Activated naive CD8-positive, alpha-beta T cell treated with anti-CD3 and anti-CD28 coated beads for 36 hours (primary cell): ENCODE results near the gene ZNRF2. TPM values are rescaled to one million over a fixed set of nuclear protein-coding genes. Genes with fewer than 3 reads are reported as not detected.

Experiments used
- DNase-seq: peaks from one replicate; pipeline ENCODE4 v3.0.0; 2021
- H3K27ac Mint-ChIP-seq: one replicate; pipeline ENCODE4 v1.8.0; 2022; ENCODE audit warnings: mild to moderate bottlenecking, moderate library complexity, mixed read lengths
- H3K27me3 Mint-ChIP-seq: one replicate; pipeline ENCODE4 v1.8.0; 2022; ENCODE audit warnings: mild to moderate bottlenecking, mixed read lengths
- H3K36me3 Mint-ChIP-seq: one replicate; pipeline ENCODE4 v1.8.0; 2021; ENCODE audit warnings: mild to moderate bottlenecking, mixed read lengths
- H3K4me1 Mint-ChIP-seq: one replicate; pipeline ENCODE4 v1.8.0; 2021; ENCODE audit warnings: mixed read lengths
- H3K4me3 Mint-ChIP-seq: one replicate; pipeline ENCODE4 v1.8.0; 2022; ENCODE audit warnings: mild to moderate bottlenecking, moderate library complexity, mixed read lengths
- H3K9me3 Mint-ChIP-seq: one replicate; pipeline ENCODE4 v1.8.0; 2022; ENCODE audit warnings: mixed read lengths
- total RNA-seq, 2 experiments: library from RNA; stranded (reverse); gene quantifications; one replicate each; pipeline ENCODE4 v1.2.3, GENCODE V29; 2021

Gene ZNRF2
- total RNA-seq, 2 experiments from 2014 or later = 6.9 TPM

DNA sequence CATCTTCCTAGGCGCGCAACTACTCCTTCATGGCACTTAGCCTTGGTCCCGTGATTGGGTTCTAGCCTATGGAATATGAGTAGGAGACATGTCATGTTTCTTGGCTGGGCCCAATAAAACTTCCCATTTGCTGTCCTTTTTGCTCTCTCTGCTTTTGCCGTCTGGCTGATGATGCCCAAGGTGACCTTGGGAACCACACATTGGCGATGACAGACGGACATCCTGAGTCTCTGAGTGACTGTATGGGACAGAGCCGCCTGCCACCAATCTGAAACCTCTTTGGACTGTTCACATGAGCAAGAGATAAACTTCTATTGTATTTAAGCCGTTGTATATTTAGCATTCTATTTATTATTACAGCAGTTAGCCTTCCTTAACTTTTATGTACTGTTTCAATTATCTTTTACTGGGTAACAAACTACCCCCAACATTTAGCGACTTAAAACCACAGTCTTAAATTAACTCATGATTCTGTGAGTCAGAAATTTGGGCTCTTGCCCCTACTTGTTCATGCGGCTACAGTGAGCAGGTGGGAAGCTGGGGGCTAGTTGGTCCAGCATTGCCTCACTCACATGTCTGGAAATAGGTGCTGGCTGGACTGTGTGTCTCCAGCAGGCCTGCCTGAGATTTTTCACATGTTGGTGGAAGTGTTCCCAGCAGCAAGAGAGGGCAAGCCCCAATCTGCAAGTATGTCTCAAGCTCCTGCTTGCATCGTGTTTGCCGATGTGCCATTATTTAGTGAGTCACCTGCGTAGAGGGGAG is 122.4 kb downstream of the ZNRF2 start:
- no peak for DNase-seq
- no peaks in the 10 kb centered on the region for H3K9me3 Mint-ChIP-seq
- peaks cover 2% of the 10 kb centered on the region for H3K4me1 Mint-ChIP-seq
- no peak overlapping the region for H3K27ac Mint-ChIP-seq
- H3K4me3 Mint-ChIP-seq = no peak overlapping the region
- no peaks in the 10 kb centered on the region for H3K27me3 Mint-ChIP-seq
- H3K36me3 Mint-ChIP-seq = no peaks in the 10 kb centered on the region

DNA sequence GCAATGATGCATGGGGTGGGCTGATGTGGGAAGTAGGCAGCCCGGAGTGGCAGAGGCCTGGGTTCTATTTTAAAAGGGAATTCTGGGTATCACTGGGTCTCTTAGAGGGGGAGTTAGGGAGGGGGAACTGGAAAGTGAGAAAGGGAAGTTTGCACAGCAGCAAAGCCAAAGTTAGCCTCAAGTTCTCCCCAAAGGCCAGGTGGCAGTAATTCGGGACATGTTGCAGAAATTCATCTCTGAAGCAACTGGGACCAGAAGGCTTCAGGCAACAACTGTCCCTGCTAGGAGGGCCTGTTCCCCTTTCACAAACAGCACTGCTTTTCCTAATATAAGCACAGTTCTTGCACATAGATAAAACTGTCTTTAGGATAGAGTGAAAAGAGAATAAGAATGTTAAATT is 126.8 kb downstream of the ZNRF2 start:
- no peak overlapping the region for H3K27ac Mint-ChIP-seq
- DNase-seq = no peak
- H3K4me3 Mint-ChIP-seq = no peak overlapping the region
- H3K9me3 Mint-ChIP-seq = peaks cover 3% of the 10 kb centered on the region
- H3K27me3 Mint-ChIP-seq = no peaks in the 10 kb centered on the region
- no peaks in the 10 kb centered on the region for H3K36me3 Mint-ChIP-seq
- no peaks in the 10 kb centered on the region for H3K4me1 Mint-ChIP-seq

DNA sequence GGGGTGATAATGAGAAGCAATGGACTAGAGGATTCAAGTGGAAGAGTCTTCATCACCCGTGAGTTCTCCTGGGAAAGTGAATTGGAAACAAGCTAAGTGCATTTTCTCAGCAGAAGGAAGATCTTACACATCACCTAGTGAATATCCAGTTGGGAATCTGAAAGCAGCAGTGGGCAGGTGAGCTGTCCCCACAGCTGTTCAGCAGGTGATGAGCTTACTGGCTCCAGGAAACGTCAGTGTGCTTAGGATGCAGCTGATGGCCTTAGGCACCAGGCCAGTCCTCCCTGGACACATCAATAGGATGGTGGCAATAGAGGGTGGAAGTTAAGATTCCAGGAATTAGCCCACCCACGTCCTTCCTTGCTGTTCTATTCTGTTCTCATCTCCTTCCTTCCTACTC is 127.5 kb downstream of the ZNRF2 start:
- Mint-ChIP-seq H3K27ac (no peak overlapping the region), H3K27me3 (no peaks in the 10 kb centered on the region), H3K4me3 (no peak overlapping the region), H3K9me3 (peaks cover 3% of the 10 kb centered on the region), H3K4me1 (no peaks in the 10 kb centered on the region), H3K36me3 (no peaks in the 10 kb centered on the region)
- DNase-seq = no peak

DNA sequence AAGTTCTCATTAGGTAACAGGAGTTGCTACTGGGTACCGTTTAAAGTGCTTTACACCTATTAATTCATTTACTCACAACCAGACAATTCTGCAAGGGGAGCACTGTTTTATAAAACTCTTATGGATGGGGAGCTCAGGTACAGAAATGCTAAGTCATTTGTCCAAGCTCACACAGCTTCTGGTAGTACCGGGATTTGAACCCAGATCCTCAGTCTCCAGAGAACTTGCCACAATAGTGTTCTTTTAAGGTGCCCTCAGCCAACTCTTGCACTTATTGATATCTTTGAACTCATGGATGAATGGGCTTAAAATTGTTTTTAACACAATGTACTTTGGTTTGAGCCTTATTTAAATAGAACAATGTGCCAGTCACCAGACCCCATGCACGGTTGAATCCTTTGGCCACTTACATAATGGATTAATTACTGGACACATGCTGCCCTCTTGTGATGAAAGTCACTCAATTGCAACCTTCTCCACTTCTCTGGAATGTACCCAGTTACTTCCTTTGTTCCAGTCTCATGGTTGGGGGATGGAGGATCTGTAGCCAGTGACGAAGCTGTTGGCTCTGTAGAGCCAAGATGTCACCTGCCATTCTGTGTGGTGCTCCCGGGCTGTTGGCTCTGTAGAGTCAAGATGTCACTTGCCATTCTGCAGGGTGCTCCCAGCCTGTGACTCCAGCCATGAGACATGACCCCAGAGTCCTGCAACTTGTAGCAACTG is 128.5 kb downstream of the ZNRF2 start:
- Mint-ChIP-seq H3K9me3 (peaks cover 3% of the 10 kb centered on the region), H3K4me3 (no peak overlapping the region), H3K27ac (no peak overlapping the region), H3K27me3 (no peaks in the 10 kb centered on the region), H3K36me3 (no peaks in the 10 kb centered on the region), H3K4me1 (no peaks in the 10 kb centered on the region)
- DNase-seq = no peak

DNA sequence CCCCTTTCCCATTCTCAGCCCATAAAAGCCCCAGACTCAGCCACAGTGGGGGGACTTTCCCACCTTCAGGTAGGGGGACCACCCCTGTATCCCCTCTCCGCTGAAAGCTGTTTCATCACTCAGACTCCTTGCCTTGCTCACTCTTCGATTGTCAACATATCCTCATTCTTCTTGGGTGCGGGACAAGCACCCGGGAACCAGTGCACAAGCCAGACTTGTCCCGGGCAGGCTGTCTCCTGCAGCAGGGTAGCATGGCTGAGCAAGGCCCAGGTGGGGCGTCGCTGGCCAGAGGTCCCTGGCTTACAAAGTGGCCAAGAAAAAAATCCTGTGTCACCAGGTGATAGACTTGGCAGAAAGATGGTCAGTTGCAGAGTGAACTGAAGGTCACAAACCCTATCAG is 129.5 kb downstream of the ZNRF2 start:
- Mint-ChIP-seq H3K27me3 (no peaks in the 10 kb centered on the region), H3K4me1 (no peaks in the 10 kb centered on the region), H3K36me3 (no peaks in the 10 kb centered on the region), H3K27ac (no peak overlapping the region), H3K9me3 (peaks cover 3% of the 10 kb centered on the region), H3K4me3 (no peak overlapping the region)
- DNase-seq = no peak

Other genes starting within 250 kb of the ZNRF2 start
- gene MTURN, start 149.6 kb upstream of the ZNRF2 start, total RNA-seq = 1 to 10 TPM; 2.2 to 2.3 TPM
- 10 to 100 TPM; 12.6 to 12.8 TPM for gene NOD1, start 194.2 kb downstream of the ZNRF2 start, total RNA-seq
- 10 to 100 TPM; 91.4 to 93.3 TPM for gene GGCT, start 220.2 kb downstream of the ZNRF2 start, total RNA-seq